Skin of body (tissue), 1 donor: ENCODE measurements around the gene PIK3C2G. TPM values are rescaled to one million over a fixed set of nuclear protein-coding genes. Genes with fewer than 3 reads are reported as not detected.

ENCODE experiments used
- total RNA-seq: library from RNA; depleted of rRNA; stranded (reverse); fragments of >200 nt; gene quantifications from one replicate; pipeline ENCODE4 v1.2.3, GENCODE V29; 2014

Gene PIK3C2G
- total RNA-seq, 1 donor from 2014 or later: 18.1 TPM

Other genes with a start within 250 kb of the PIK3C2G start
- gene RERGL, start 171.3 kb upstream of the PIK3C2G start, total RNA-seq: 0.79 TPM